ENCODE results near the gene TLL2. TPM values are rescaled to one million over a fixed set of nuclear protein-coding genes. Genes with fewer than 3 reads are reported as not detected.
A peak's percentile ranks its signal among the peaks of the same experiment; 100 is the strongest.

The TLL2 gene
- polyA plus RNA-seq, 3 donors = not detected

DNA sequence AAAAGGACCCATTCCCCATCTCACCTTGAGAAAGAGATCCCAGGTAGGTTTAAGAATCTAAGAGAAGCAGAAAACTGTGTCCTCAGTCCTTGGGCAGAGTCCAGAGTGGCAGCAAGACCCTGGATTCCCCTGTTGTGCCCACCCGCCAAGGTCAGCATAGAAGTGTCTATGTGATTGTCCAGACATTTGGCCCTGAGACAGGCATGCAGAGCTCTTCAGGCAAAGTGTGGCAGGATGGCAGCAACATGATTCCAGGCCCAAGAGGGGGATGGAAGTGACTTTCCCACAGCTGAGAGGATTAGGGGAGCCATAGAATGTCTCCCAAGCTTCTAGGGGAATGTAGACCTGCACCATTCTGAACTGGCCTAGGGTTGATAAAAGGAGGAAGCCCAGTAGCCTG is 115.8 kb downstream of the TLL2 start:
- H3K4me1 Mint-ChIP-seq = peaks cover 3% of the 10 kb centered on the region
- Histone ChIP-seq H3K9me3 (replicated peaks in 1 of 2; ENCODE audit: control insufficient read depth in 1 of 2, insufficient read depth in 1 of 2, low read length in 2 of 2) (no peaks in the 10 kb centered on the region), H4K20me1 (ENCODE audit: insufficient read depth, low read length) (no peaks in the 10 kb centered on the region), H3K27ac (ENCODE audit: low read depth in 1 of 2, low read length in 2 of 2) (no peak overlapping the region), H3K4me3 (replicated peaks in 1 of 3; ENCODE audit: low read depth in 2 of 3, low read length in 3 of 3) (no peak overlapping the region), H3K4me2 (replicated peaks; ENCODE audit: extremely low read depth, low read length, poor library complexity, severe bottlenecking) (no peak overlapping the region), H3K4me1 (ENCODE audit: control insufficient read depth in 1 of 2, insufficient read depth in 2 of 2, low read length in 2 of 2) (no peaks in the 10 kb centered on the region), H3K9ac (ENCODE audit: insufficient read depth, low read length, poor library complexity, severe bottlenecking) (no peak overlapping the region), H3K27me3 (ENCODE audit: control insufficient read depth in 2 of 2, insufficient read depth in 2 of 2, low read length in 2 of 2) (no peaks in the 10 kb centered on the region), H3K79me2 (ENCODE audit: insufficient read depth, low read length) (no peaks in the 10 kb centered on the region), H3K36me3 (replicated peaks in 1 of 2; ENCODE audit: control insufficient read depth in 1 of 2, insufficient read depth in 2 of 2, low read length in 2 of 2) (no peaks in the 10 kb centered on the region), H2AFZ (ENCODE audit: insufficient read depth, low read depth, low read length, poor library complexity, severe bottlenecking) (no peak overlapping the region)
- peaks cover 12 to 38% (median 34%) of the 10 kb centered on the region in 3 donors for H3K27me3 Mint-ChIP-seq (ENCODE audit: low read depth in 3 of 3)
- 92% methylated on average over 1 of the region's 1 CpG for WGBS (ENCODE audit: insufficient coverage)
- no peaks in the 10 kb centered on the region for H3K36me3 Mint-ChIP-seq
- DNase-seq = no peak
- peak overlapping the region in 1 of 7 donors; percentile 13 for H3K27ac Mint-ChIP-seq
- intact Hi-C loops (cut with micrococcal nuclease) = loop anchor here in 1 of 2 donors (5.0 kb wide), 1 partner anchor 114 kb away; the partner anchor contains the start of gene TLL2
- no peak overlapping the region for H3K4me3 Mint-ChIP-seq
- TF ChIP-seq, protein P1, sequence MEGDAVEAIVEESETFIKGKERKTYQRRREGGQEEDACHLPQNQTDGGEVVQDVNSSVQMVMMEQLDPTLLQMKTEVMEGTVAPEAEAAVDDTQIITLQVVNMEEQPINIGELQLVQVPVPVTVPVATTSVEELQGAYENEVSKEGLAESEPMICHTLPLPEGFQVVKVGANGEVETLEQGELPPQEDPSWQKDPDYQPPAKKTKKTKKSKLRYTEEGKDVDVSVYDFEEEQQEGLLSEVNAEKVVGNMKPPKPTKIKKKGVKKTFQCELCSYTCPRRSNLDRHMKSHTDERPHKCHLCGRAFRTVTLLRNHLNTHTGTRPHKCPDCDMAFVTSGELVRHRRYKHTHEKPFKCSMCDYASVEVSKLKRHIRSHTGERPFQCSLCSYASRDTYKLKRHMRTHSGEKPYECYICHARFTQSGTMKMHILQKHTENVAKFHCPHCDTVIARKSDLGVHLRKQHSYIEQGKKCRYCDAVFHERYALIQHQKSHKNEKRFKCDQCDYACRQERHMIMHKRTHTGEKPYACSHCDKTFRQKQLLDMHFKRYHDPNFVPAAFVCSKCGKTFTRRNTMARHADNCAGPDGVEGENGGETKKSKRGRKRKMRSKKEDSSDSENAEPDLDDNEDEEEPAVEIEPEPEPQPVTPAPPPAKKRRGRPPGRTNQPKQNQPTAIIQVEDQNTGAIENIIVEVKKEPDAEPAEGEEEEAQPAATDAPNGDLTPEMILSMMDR (IDR thresholded peaks at IDR 0.05) = no peak
- H3K9me3 Mint-ChIP-seq = no peaks in the 10 kb centered on the region

- Histone ChIP-seq H3K4me3 (replicated peaks in 1 of 3; ENCODE audit: low read depth in 2 of 3, low read length in 3 of 3) (no peak overlapping the region), H3K27ac (ENCODE audit: low read depth in 1 of 2, low read length in 2 of 2) (no peak overlapping the region), H2AFZ (ENCODE audit: insufficient read depth, low read depth, low read length, poor library complexity, severe bottlenecking) (peak overlapping the region; percentile 17), H3K36me3 (replicated peaks in 1 of 2; ENCODE audit: control insufficient read depth in 1 of 2, insufficient read depth in 2 of 2, low read length in 2 of 2) (no peaks in the 10 kb centered on the region), H3K9ac (ENCODE audit: insufficient read depth, low read length, poor library complexity, severe bottlenecking) (no peak overlapping the region), H3K4me2 (replicated peaks; ENCODE audit: extremely low read depth, low read length, poor library complexity, severe bottlenecking) (no peak overlapping the region), H4K20me1 (ENCODE audit: insufficient read depth, low read length) (no peaks in the 10 kb centered on the region), H3K4me1 (ENCODE audit: control insufficient read depth in 1 of 2, insufficient read depth in 2 of 2, low read length in 2 of 2) (no peaks in the 10 kb centered on the region), H3K27me3 (ENCODE audit: control insufficient read depth in 2 of 2, insufficient read depth in 2 of 2, low read length in 2 of 2) (peaks cover 0 to 2% of the 10 kb centered on the region in 2 donors), H3K9me3 (replicated peaks in 1 of 2; ENCODE audit: control insufficient read depth in 1 of 2, insufficient read depth in 1 of 2, low read length in 2 of 2) (no peaks in the 10 kb centered on the region), H3K79me2 (ENCODE audit: insufficient read depth, low read length) (no peaks in the 10 kb centered on the region)
- Mint-ChIP-seq H3K27ac (no peak overlapping the region), H3K4me1 (peaks cover 3% of the 10 kb centered on the region), H3K4me3 (no peak overlapping the region), H3K36me3 (no peaks in the 10 kb centered on the region), H3K27me3 (ENCODE audit: low read depth in 3 of 3) (peaks cover 4 to 29% (median 23%) of the 10 kb centered on the region in 3 donors), H3K9me3 (no peaks in the 10 kb centered on the region)
- TF ChIP-seq, protein P1 (IDR thresholded peaks at IDR 0.05) = peak; percentile 92
- WGBS (ENCODE audit: insufficient coverage) = 40% methylated on average over 7 of the region's 24 CpGs
- DNase-seq = peak; percentile 51 to 63 (median 63)
- intact Hi-C loops (cut with micrococcal nuclease) = loop anchor here in 1 of 2 donors (5.0 kb wide), 1 partner anchor 116 kb away; the partner anchor contains the start of gene TLL2
Observed at GRCh38 chr10:96395931-96396877, 117.5 kb downstream of the TLL2 start.
